Stimulated activated CD8-positive, alpha-beta memory T cell treated with anti-CD3 and anti-CD28 coated beads, Interleukin-4, amount 100 ng/mL, for 4 hours (primary cell): Measurements from ENCODE around the gene AQP6.

ENCODE experiments used
- DNase-seq, 2 donors: peaks; one replicate each; pipeline ENCODE4 v3.0.0-alpha.2; 2020; ENCODE audit warnings: low read depth in 2 of 2, low spot score in 1 of 2

The AQP6 gene

DNA sequence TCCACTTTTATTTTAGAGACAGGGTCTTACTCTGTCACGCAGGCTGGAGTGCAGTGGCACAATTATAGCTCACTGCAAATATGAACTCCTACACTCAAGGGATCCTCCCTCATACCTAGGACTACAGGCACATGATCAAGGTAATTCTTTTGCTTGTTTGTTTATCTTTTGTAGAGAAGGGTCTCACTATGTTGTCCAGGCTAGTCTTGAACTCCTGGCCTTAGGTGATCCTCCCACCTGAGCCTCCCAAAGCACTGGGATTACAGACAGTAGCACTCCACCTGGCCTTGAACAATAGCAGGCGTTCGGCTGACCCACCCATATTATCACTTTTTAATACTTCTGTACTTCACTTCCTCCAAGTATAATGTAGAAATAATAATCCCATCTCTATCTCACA is 53.9 kb downstream of the AQP6 start:
- no peak for DNase-seq
